CD4-positive, alpha-beta T cell treated with Interleukin-15 for 1 hour (primary cell): ENCODE measurements around the gene HSD17B11.
"Not testable (repeated sequence)": the region's sequence is repeated elsewhere in the genome, so short reads cannot be mapped to it uniquely, and the experiment has no call there.

ENCODE experiments used
- DNase-seq: peaks from one replicate; pipeline ENCODE4 v3.0.0-alpha.2; 2020

Gene HSD17B11

GRCh38 chr4:87390891-87391575 lies at the start of gene HSD17B11:
Gene HSD17B11 (minus strand): TSS chr4:87391188. CDS start chr4:87391070, 118 bp downstream.
- peak; percentile 86 for DNase-seq

DNA sequence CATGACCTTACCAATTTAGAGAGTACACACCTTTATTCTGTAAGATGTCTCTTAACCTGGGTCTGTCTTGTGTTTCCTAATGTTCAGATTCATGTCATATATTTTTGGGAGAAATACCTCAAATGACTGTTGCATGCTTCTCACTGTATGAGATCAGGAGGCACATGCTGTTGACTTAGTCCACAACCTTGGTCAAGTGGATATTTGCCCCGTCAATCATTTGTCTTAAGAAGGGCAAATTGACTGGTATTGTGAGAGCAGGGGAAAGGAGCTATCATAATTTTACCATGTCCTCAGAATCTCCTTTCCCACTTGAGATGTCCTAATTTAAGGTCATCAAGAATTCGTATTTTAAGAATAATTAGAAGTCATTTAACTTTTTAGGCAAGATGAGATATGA lies 42.4 kb upstream of the HSD17B11 start:
- no peak for DNase-seq

DNA sequence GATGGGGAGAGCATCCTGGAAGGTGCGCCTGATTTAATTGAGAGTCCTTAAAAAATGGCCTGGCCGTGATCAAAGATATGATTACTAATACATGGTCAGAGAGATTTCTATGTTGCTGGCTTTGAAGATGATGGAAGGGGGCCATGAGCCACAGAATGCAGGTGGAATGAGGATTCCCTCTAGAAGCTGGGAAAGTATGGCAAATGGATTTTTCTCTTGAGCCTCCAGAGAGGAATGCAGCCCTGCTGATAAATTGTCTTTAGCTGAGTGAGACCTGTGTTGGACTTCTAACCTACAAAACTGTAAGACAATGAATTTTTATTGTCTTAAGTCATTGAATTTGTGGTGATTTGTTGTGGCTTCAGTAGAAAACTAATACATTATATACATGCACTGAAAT lies 39.0 kb upstream of the HSD17B11 start:
- no peak for DNase-seq

- no peak for DNase-seq
These were observed 38.0 kb upstream of the HSD17B11 start for GRCh38 chr4:87428979-87429378.

DNA sequence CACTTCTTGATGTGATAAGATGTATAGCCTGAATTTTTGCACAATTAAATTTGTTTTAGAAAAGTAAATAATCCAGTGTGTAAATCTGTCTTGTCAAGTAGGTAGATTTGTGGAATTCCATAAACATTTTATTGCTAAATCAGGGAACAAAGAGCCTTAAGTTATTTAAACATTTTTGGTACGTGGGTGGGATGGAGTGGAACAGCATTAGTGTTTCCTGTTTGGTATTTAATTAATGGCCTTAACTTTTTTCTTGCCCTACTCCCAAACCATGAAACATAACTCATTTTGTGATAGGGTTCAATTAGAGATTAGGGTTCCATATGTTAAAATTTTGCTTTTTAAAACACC lies 36.5 kb upstream of the HSD17B11 start:
- DNase-seq = no peak

GRCh38 chr4:87426865-87427517 lies 36.0 kb upstream of the HSD17B11 start:
- no peak for DNase-seq

GRCh38 chr4:87425711-87426110 lies 34.7 kb upstream of the HSD17B11 start:
- no peak for DNase-seq

- DNase-seq = not testable (repeated sequence)
These were observed 33.1 kb upstream of the HSD17B11 start for GRCh38 chr4:87424099-87424543.

DNA sequence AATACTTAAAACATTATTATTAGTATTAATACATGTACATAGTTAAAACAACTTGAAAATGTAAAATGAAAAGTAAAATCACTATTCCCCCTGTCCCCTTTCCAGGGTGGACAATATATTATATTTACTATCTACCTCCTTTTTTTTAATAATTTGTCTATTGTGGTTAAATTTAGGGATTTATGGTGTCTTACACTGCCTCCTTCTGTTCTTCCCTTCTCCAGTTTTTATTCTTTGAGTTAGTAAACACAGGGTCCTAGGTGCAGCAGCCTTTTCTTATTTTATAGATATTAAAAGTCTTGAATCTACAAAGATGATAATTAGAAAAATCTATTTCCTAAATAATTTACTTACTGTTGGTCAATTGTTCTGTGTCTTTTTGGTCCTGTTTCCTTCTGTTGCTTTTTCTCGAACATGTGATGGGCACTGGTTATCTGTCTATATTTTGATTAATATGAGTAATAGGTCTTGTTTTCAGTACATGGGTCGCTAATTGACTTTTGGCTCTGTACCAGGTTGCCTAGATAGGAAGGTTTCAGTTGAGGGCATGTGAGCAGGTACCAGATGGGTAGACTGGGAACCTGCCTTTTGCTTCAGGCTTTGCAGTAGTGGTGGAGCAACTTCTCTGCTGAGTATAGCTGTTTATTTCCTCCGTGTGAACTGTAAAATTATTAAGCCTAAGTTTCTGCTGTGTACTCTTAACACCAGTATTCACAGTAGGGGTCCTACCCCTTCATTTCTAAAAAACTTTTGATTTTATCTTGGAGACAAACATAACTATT lies 32.5 kb upstream of the HSD17B11 start:
- DNase-seq = no peak

DNA sequence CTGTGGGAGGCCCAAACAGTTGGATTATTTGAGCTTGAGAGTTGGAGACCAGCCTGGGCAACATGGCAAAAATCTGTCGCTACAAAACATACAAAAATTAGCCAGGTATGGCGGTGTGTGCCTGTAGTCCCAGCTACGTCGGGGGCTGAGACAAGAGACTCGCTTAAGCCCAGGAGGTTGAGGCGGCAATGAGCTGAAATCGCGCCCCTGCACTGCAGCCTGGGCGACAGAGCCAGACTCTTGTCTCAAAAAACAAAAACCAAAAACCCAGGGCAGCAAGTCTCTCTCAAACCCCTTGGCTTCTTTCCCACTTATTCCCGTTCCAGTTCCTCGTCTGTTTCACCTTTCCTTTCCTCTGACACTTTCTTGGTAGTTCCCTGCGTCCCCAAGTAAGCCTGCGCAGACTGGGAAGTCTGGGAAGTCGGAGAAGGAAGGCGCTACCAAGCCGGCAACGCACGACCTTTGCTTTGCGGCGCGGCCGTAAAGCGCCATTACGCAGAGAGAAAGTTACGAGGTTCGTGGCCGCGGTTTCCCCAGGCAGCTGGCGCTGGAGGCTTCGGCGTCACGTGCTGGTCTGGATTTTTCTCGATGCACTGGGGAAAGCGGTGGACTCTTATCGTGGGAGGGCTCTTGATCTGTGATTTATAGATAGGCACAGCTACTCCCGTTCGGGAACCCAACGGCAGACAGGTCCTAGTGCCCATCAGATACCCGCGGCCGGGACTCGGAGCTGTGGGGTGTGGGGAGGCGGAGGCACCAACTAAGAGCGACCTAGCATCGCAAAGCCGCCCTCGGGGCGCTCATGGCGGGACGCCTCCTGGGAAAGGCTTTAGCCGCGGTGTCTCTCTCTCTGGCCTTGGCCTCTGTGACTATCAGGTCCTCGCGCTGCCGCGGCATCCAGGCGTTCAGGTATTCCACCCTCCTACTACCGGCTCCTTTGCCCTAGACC lies 31.4 kb upstream of the HSD17B11 start, which contains the start of gene NUDT9:
NUDT9 (plus strand) TSS at position 470 of the 949 bp plus-strand sequence; CDS start at position 803, 333 bp downstream.
- peak; percentile 86 for DNase-seq

DNA sequence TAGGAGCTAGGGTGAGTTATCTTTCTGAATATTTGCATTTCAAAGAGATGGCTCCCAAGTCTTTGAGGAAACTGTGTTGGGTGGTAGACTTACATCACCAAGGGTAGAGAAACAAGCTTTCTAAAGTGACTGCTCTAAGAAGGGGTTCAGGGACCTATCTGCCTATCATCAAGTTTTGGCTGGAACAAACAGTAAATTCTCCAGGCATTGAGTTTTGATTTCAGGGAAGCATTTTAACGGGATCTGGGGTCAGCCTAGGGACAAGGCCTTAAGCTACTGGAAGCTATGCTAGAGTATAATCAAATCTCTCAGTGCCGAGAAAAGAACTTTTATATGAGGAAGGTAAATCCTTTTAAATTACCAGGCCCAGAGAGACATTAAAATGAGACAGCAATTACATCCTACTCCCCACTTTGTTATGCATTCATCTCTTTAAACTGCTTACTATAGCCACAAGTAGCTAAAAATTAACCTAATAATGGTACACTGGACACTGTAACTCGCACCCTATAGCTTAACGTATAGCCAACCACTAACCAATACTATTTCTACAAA lies 29.4 kb upstream of the HSD17B11 start:
- no peak for DNase-seq

DNA sequence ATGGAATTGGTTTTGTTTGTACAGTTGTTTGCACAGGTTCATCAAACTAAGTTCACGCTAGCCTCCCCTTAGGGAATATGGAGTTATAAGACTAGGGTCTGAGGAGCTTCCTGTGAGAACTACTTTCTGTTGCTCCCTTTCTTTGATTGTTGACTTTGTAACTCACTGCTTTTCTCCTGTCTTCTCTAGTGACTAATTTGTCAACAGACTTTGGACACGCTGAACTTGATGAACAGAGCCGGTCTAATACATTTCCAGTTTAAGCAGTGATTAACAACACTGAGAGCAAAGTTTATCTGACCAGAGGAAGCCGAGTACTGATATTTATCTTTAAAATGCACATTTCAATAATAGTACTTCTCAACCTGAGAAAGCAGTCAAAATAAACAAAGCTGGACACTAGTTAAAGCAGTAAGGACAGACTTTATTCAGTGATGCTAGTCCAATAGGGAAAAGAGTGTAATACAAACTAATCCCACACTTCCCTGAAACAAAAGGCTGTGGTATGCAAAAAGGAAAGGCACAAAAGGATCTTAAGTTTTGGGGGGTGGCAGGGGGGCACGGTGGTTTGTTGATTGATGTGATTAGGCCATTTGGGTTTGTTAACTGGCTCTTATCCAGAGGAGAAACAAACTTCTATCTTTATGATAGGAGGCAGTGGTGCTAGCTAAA lies 28.7 kb upstream of the HSD17B11 start:
- no peak for DNase-seq

DNA sequence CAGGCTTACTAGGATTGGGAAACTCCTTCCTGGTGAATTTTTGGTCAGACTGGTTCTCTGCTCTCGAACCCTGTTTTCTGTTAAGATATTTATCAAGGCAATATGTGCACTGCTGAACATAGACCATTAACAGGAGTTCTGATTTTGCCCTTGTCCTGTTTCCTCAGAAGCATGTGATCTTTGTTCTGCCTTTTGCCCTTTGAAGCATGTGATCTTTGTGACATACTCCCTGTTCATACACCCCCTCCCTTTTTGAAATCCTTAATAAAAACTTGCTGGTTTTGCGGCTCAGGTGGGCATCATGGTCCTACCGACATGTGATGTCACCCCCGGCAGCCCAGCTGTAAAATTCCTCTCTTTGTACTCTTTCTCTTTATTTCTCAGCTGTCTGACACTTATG lies 27.4 kb upstream of the HSD17B11 start:
- not testable (repeated sequence) for DNase-seq

DNA sequence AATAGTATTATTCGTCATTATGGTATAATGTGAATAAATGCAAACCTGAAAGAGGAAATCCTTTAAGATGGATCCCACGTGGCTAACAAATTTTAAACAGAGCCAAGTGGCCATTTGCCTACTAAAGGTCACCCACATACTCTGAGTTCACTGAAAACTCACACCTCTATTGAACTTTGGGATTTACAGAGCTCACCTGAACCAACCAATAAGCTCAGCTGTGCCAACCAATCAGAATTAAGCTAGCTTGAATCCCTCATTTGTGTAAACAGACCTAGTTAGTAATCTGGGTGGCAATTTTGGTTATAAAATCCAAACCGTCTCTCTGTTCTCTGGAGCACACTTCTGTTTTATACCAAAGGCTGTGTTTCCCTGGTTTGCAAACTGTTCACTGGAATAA lies 26.0 kb upstream of the HSD17B11 start:
- no peak for DNase-seq

- DNase-seq = no peak
These were observed 23.8 kb upstream of the HSD17B11 start for GRCh38 chr4:87414816-87415215.

GRCh38 chr4:87410679-87411078 lies 19.7 kb upstream of the HSD17B11 start:
- DNase-seq = no peak

DNA sequence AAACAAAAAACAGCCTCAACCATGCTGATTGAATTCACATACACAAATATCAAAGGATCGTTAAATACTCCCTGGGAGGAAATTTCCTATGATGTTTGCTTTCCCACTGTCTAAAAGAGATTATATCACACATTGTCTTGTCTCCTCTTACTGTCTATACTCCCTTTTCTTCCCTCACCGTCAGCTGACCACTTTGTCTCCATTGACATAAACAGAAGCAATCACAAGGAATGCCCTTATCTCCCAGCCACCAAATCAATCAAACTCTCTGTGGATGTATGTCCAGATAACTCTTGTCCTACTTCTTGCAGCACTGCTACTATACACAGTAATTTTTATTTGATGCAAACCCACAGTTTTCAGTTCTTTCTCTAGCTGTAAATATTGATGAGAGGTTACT lies 19.2 kb upstream of the HSD17B11 start:
- no peak for DNase-seq

GRCh38 chr4:87409420-87409939 lies 18.5 kb upstream of the HSD17B11 start:
- DNase-seq = no peak

DNA sequence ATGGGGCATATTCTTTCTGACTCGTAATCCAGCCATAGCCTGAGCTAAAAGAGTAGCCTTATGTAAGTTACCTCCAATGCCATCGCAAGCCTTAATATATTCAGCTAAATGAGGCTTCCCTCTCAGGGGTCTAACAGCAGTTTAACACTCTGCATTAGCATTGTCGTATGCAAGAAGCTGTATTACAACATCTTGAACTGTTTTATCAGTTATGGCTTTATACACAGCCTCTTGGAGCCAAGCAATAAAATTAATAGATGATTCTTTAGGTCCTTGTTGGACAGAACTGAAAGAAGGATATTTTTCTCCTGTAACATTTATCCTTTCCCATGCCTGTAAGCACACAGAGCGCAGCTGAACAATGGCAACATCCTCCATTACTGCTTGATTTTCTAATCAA lies 15.9 kb upstream of the HSD17B11 start:
- DNase-seq = not testable (repeated sequence)

- no peak for DNase-seq
These were observed 15.5 kb upstream of the HSD17B11 start for GRCh38 chr4:87406462-87406861.

DNA sequence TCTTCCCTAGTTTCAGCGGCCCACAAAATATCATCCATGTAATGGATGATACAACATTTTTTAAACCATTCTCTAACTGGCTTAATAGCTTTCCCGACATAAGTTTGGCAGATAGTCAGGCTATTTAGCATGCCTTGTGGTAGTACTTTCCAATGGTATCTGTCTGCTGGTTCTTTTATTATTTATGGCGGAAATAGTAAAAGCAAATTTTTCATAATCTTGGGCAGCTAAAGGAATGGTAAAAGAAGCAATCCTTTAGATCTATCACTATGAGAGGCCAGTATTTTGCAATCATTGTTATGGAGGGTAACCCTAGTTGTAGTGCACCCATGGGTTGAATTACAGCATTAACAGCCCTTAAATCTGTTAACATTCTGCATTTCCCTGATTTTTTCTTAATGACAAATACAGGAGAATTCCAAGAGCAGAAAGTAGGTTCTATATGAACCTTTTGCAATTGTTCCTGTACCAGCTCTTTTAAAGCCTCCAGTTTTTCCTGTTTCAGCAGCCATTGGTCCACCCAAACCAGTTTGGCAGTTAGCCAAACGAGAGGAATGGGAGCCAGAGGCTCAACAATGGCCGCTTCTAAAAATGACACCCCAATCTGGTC lies 14.3 kb upstream of the HSD17B11 start:
- no peak for DNase-seq
